Panc1 (cell line): Measurements from ENCODE around the gene FOXO1. TPM values are rescaled to one million over a fixed set of nuclear protein-coding genes. Genes with fewer than 3 reads are reported as not detected.

Source experiments
- ATAC-seq: fragments of 200-7000 bp; cut with Tn5 transposase; 2 replicates; pipeline ENCODE4 v1.9.1; 2020; ENCODE audit warnings: mild to moderate bottlenecking, moderate library complexity
- BruUV-seq: library from RNA; stranded (reverse); fragments of 400-500 nt; replicated peaks from 2 replicates; lab custom pipeline; 2021; lab: Mats Ljungman, UMichigan
- CTCF ChIA-PET: fragments of 300-600 bp; sonication (Branson Sonifier 250); formaldehyde crosslinking; loops from one replicate; lab custom pipeline; 2022; ENCODE audit warnings: antibody characterized with exemption; lab: Charles Lee
- POLR2A ChIA-PET: fragments of 300-600 bp; sonication (Branson Sonifier 250); formaldehyde crosslinking; loops from one replicate; lab custom pipeline; 2022; ENCODE audit warnings: antibody characterized with exemption; lab: Charles Lee
- DNase-seq: peaks from one replicate; pipeline ENCODE4 v3.0.0-alpha.2; 2010; ENCODE audit warnings: low read depth, low spot score
- H3K27ac ChIP-seq: 2 replicates; pipeline ENCODE4 v1.5.1; 2011; ENCODE audit warnings: mild to moderate bottlenecking, low read length, inconsistent platforms
- H3K27me3 ChIP-seq: fragments of 200-500 bp; sonication (Bioruptor generic); 2 replicates; pipeline ENCODE4 v1.6.0; 2014; ENCODE audit warnings: low read length, inconsistent platforms; ENCODE audit not compliant: control insufficient read depth, insufficient read depth
- H3K36me3 ChIP-seq: fragments of 200-500 bp; sonication (Bioruptor generic); 2 replicates; pipeline ENCODE4 v1.5.1; 2014; ENCODE audit warnings: inconsistent platforms, mild to moderate bottlenecking, low read length, moderate library complexity; ENCODE audit not compliant: control insufficient read depth, insufficient read depth
- H3K4me1 ChIP-seq: 2 replicates; pipeline ENCODE4 v1.5.1; 2011; ENCODE audit warnings: inconsistent platforms, mild to moderate bottlenecking, low read length, moderate library complexity; ENCODE audit not compliant: control insufficient read depth, insufficient read depth
- H3K4me3 ChIP-seq, 2 experiments: 2 replicates each; pipeline ENCODE4 v1.5.1; 2011 to 2012; ENCODE audit warnings: low read depth in 2 of 2, low read length in 2 of 2, mild to moderate bottlenecking in 2 of 2, inconsistent platforms in 1 of 2, moderate library complexity in 1 of 2
- H3K9me3 ChIP-seq: fragments of 200-500 bp; sonication (Bioruptor generic); 2 replicates; pipeline ENCODE4 v1.5.1; 2014; ENCODE audit warnings: low read depth, mild to moderate bottlenecking, inconsistent platforms, low read length, moderate library complexity; ENCODE audit not compliant: control insufficient read depth, insufficient read depth
- POLR2AphosphoS5 ChIP-seq: IDR thresholded peaks from 2 replicates; pipeline ENCODE4 v1.6.1; 2012; ENCODE audit warnings: mild to moderate bottlenecking, low read depth, low read length, moderate library complexity
- SIN3A ChIP-seq: IDR thresholded peaks from 2 replicates; pipeline ENCODE4 v1.6.1; 2012; ENCODE audit warnings: low read depth, mild to moderate bottlenecking, low read length, moderate library complexity, borderline replicate concordance; ENCODE audit not compliant: insufficient read depth
- TCF7L2 ChIP-seq: IDR thresholded peaks from 2 replicates; pipeline ENCODE4 v1.6.1; 2011; ENCODE audit warnings: mild to moderate bottlenecking, low read depth, low read length, inconsistent platforms
- in situ Hi-C: cut with HindIII; loops from 2 replicates; pipeline ENCODE4 v1.10.0; 2016; ENCODE audit warnings: low sequenced_read_pairs, low pct_unique_long_range_greater_than_20kb
- intact Hi-C: fragments of 100-400 bp; cut with micrococcal nuclease; formaldehyde crosslinking; loops from one replicate; pipeline ENCODE4 v1.10.0; 2022; ENCODE audit not compliant: unreplicated experiment
- total RNA-seq: library from RNA; stranded (reverse); gene quantifications from one replicate; pipeline ENCODE4 v1.2.1, GENCODE V29; 2021; ENCODE audit not compliant: unreplicated experiment
- TF ChIP-seq, protein P1 (sequence below): fragments of 450-650 bp; IDR thresholded peaks from 2 replicates; pipeline ENCODE4 v1.5.1; 2017; ENCODE audit warnings: mild to moderate bottlenecking
- TF ChIP-seq, protein P2 (sequence below), 2 experiments: IDR thresholded peaks; 2 replicates each; pipeline ENCODE4 v1.6.1; 2011 to 2012; ENCODE audit warnings: low read depth in 2 of 2, control low read depth in 1 of 2, low read length in 1 of 2, mild to moderate bottlenecking in 1 of 2, moderate library complexity in 1 of 2; ENCODE audit not compliant: insufficient read depth in 1 of 2

Gene FOXO1
- total RNA-seq, 1 experiment from 2014 or later, result 2.1 TPM

DNA sequence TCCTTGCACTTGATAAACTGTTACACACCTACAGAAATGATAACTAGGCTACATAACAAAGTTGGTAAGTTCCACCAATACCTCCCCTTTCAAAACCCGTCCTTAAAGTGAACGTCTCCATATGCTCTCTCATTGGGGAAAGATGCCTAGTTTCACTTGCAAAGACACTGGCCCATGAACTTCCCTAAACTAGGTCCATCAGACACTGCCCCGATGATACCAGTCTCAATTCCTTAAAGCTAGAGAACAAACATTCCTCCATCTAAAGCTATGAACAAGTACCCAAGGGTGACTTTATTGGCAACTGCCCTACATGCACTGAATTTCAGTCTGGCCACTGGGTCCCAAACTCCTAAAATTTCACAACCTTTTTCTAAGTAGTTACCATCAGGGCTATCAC is 39.9 kb downstream of the FOXO1 start:
- DNase-seq, result no peak
- Histone ChIP-seq H3K27me3 (no peaks in the 10 kb centered on the region), H3K36me3 (no peaks in the 10 kb centered on the region), H3K9me3 (no peaks in the 10 kb centered on the region), H3K4me1 (no peaks in the 10 kb centered on the region), H3K4me3 (no peak overlapping the region), H3K27ac (no peak overlapping the region)
- no peak for TF ChIP-seq TCF7L2
- TF ChIP-seq POLR2AphosphoS5, result no peak
- TF ChIP-seq, protein P1, sequence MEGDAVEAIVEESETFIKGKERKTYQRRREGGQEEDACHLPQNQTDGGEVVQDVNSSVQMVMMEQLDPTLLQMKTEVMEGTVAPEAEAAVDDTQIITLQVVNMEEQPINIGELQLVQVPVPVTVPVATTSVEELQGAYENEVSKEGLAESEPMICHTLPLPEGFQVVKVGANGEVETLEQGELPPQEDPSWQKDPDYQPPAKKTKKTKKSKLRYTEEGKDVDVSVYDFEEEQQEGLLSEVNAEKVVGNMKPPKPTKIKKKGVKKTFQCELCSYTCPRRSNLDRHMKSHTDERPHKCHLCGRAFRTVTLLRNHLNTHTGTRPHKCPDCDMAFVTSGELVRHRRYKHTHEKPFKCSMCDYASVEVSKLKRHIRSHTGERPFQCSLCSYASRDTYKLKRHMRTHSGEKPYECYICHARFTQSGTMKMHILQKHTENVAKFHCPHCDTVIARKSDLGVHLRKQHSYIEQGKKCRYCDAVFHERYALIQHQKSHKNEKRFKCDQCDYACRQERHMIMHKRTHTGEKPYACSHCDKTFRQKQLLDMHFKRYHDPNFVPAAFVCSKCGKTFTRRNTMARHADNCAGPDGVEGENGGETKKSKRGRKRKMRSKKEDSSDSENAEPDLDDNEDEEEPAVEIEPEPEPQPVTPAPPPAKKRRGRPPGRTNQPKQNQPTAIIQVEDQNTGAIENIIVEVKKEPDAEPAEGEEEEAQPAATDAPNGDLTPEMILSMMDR, result no peak
- TF ChIP-seq, protein P2, sequence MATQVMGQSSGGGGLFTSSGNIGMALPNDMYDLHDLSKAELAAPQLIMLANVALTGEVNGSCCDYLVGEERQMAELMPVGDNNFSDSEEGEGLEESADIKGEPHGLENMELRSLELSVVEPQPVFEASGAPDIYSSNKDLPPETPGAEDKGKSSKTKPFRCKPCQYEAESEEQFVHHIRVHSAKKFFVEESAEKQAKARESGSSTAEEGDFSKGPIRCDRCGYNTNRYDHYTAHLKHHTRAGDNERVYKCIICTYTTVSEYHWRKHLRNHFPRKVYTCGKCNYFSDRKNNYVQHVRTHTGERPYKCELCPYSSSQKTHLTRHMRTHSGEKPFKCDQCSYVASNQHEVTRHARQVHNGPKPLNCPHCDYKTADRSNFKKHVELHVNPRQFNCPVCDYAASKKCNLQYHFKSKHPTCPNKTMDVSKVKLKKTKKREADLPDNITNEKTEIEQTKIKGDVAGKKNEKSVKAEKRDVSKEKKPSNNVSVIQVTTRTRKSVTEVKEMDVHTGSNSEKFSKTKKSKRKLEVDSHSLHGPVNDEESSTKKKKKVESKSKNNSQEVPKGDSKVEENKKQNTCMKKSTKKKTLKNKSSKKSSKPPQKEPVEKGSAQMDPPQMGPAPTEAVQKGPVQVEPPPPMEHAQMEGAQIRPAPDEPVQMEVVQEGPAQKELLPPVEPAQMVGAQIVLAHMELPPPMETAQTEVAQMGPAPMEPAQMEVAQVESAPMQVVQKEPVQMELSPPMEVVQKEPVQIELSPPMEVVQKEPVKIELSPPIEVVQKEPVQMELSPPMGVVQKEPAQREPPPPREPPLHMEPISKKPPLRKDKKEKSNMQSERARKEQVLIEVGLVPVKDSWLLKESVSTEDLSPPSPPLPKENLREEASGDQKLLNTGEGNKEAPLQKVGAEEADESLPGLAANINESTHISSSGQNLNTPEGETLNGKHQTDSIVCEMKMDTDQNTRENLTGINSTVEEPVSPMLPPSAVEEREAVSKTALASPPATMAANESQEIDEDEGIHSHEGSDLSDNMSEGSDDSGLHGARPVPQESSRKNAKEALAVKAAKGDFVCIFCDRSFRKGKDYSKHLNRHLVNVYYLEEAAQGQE (IDR thresholded peaks at IDR 0.05; ENCODE audit: insufficient read depth in 1 of 2, low read depth in 2 of 2, low read length in 1 of 2), result no peak
- no peak for TF ChIP-seq SIN3A
- in situ Hi-C loops, result no loop called here
- intact Hi-C loops, result no loop called here
- POLR2A ChIA-PET, result no interaction called here
- CTCF ChIA-PET, result no interaction called here
- no peak for ATAC-seq
- BruUV-seq, result no TSS peak

DNA sequence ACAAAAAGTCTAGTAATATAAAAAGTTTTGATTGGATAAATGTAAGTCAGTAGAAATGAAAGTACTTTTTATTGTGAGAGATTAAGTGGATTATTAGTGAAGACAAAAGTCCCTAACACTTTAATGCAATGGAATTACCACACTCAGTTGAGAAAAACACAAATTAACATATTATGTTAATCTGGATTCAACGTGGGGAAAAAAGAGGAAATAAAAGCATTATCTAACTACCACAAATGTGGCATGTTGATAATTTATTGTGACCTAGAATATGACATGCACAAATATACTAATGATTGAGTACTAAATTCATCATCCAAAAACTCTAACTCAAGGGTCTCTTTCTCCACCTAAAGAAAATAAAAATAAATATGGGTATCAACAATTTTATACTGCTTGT is 41.5 kb downstream of the FOXO1 start:
- DNase-seq (no peak), ATAC-seq (no peak)
- no TSS peak for BruUV-seq
- intact Hi-C loops, result no loop called here
- CTCF ChIA-PET, result no interaction called here
- Histone ChIP-seq H3K9me3 (no peaks in the 10 kb centered on the region), H3K4me1 (no peaks in the 10 kb centered on the region), H3K4me3 (no peak overlapping the region), H3K27ac (no peak overlapping the region), H3K27me3 (no peaks in the 10 kb centered on the region), H3K36me3 (no peaks in the 10 kb centered on the region)
- TF ChIP-seq, protein P2 (IDR thresholded peaks at IDR 0.05; ENCODE audit: insufficient read depth in 1 of 2, low read depth in 2 of 2, low read length in 1 of 2), result no peak
- TF ChIP-seq TCF7L2 (no peak), POLR2AphosphoS5 (no peak)
- in situ Hi-C loops, result no loop called here
- POLR2A ChIA-PET, result no interaction called here
